GM12878 (cell line): ENCODE measurements around the gene EPB41. TPM values are rescaled to one million over a fixed set of nuclear protein-coding genes. Genes with fewer than 3 reads are reported as not detected.

Experiments used
- ATAC-seq: fragments of 200-7000 bp; cut with Tn5 transposase; 3 replicates; pipeline ENCODE4 v1.9.1; 2020; ENCODE audit warnings: mild to moderate bottlenecking, moderate library complexity
- BruUV-seq: library from RNA; stranded (reverse); fragments of 400-500 nt; replicated peaks from 2 replicates; lab custom pipeline; 2021; lab: Mats Ljungman, UMichigan
- CTCF ChIA-PET: fragments of 300-600 bp; sonication (Branson Sonifier 250); formaldehyde crosslinking; extraction: SDS; loops from one replicate; lab custom pipeline; 2021; ENCODE audit warnings: inconsistent platforms; lab: Yijun Ruan, JAX
- POLR2A ChIA-PET: fragments of 350-600 bp; formaldehyde crosslinking; extraction: SDS; loops from one replicate; lab custom pipeline; 2021; ENCODE audit warnings: inconsistent platforms; lab: Charles Lee
- RAD21 ChIA-PET: fragments of 300-600 bp; sonication (Branson Sonifier 250); formaldehyde crosslinking; loops from one replicate; lab custom pipeline; 2023; ENCODE audit warnings: antibody characterized with exemption; ENCODE audit not compliant: unreplicated experiment; lab: Charles Lee
- SMC1A ChIA-PET: fragments of 300-600 bp; sonication (Branson Sonifier 250); formaldehyde crosslinking; loops from one replicate; lab custom pipeline; 2023; ENCODE audit not compliant: unreplicated experiment, uncharacterized antibody; lab: Charles Lee
- DNase-seq: peaks from one replicate; pipeline ENCODE4 v3.0.0-alpha.2; 2011; ENCODE audit warnings: low read depth, low spot score
- FAIRE-seq: peaks from 3 replicates; lab custom pipeline; 2011; peaks lifted over from hg19 to GRCh38; lab: Jason Lieb, UNC
- H2AFZ ChIP-seq: 2 replicates; pipeline ENCODE4 v1.6.0; 2011; ENCODE audit warnings: low read depth, low read length, control low read depth; ENCODE audit not compliant: control insufficient read depth
- H3K27ac ChIP-seq: 2 replicates; pipeline ENCODE4 v1.5.1; 2011; ENCODE audit warnings: control low read depth; ENCODE audit not compliant: control insufficient read depth, insufficient read depth
- H3K27me3 ChIP-seq, 2 experiments: replicated peaks in 1 of 2; 2 replicates each; pipeline versions ENCODE4 v1.6.0 to v1.6.1; 2011; ENCODE audit warnings: low read length in 1 of 2; ENCODE audit not compliant: control insufficient read depth in 2 of 2, insufficient read depth in 2 of 2
- H3K36me3 ChIP-seq, 2 experiments: 2 replicates each; pipeline ENCODE4 v1.5.1; 2011; ENCODE audit warnings: low read length in 1 of 2; ENCODE audit not compliant: control insufficient read depth in 2 of 2, insufficient read depth in 2 of 2
- H3K4me1 ChIP-seq: 2 replicates; pipeline ENCODE4 v1.6.1; 2011; ENCODE audit warnings: mild to moderate bottlenecking, low read length, moderate library complexity, mixed read lengths; ENCODE audit not compliant: control insufficient read depth, insufficient read depth
- H3K4me2 ChIP-seq: 2 replicates; pipeline ENCODE4 v1.6.0; 2011; ENCODE audit warnings: control low read depth; ENCODE audit not compliant: control insufficient read depth, insufficient read depth
- H3K4me3 ChIP-seq: fragments of 200-600 bp; sonication (generic); 2 replicates; pipeline ENCODE4 v1.5.1; 2016
- H3K79me2 ChIP-seq: 2 replicates; pipeline ENCODE4 v1.6.0; 2011; ENCODE audit warnings: low read length; ENCODE audit not compliant: control insufficient read depth, insufficient read depth
- H3K9ac ChIP-seq: 2 replicates; pipeline ENCODE4 v1.8.0; 2011; ENCODE audit warnings: low read length, control low read depth, mixed read lengths; ENCODE audit not compliant: control insufficient read depth, insufficient read depth
- H3K9me3 ChIP-seq: replicated peaks from 3 replicates; pipeline ENCODE4 v1.5.1; 2011; ENCODE audit warnings: mild to moderate bottlenecking, low read length; ENCODE audit not compliant: control insufficient read depth, insufficient read depth
- H4K20me1 ChIP-seq: 2 replicates; pipeline ENCODE4 v1.6.0; 2011; ENCODE audit not compliant: control insufficient read depth, insufficient read depth
- BHLHE40 ChIP-seq, 2 experiments: fragments of 450-650 bp in 1 of 2; IDR thresholded peaks; 2 replicates each; pipeline ENCODE4 v1.6.1; 2011 to 2017; ENCODE audit warnings: low read depth in 2 of 2, borderline replicate concordance in 1 of 2, improper control_type of control experiment in 1 of 2, low read length in 1 of 2, mild to moderate bottlenecking in 1 of 2
- EZH2 ChIP-seq: IDR thresholded peaks from 2 replicates; pipeline ENCODE4 v1.6.1; 2012; ENCODE audit warnings: low read depth, mild to moderate bottlenecking, control low read depth, inconsistent platforms, low read length, borderline replicate concordance; ENCODE audit not compliant: control insufficient read depth
- PAX5 ChIP-seq: IDR thresholded peaks from 2 replicates; pipeline ENCODE4 v1.6.1; 2011; ENCODE audit warnings: low read depth, low read length, borderline replicate concordance
- USF2 ChIP-seq: IDR thresholded peaks from 2 replicates; pipeline ENCODE4 v1.6.1; 2011; ENCODE audit warnings: low read depth, low read length, improper control_type of control experiment, borderline replicate concordance
- WGBS: methylation state at CpG from one replicate; pipeline ENCODE4 v1.1.6; 2016; ENCODE audit warnings: low lambda C conversion rate; ENCODE audit not compliant: insufficient replicate concordance, insufficient coverage; ENCODE audit errors: missing lambda C conversion rate; 5-methylcytosine and 5-hydroxymethylcytosine counted together
- in situ Hi-C: fragments of 300-500 bp; cut with MboI; formaldehyde crosslinking; loops from 9 replicates; pipeline ENCODE4 v1.14.3; 2018; ENCODE audit warnings: mixed read lengths
- intact Hi-C: fragments of 100-400 bp; cut with micrococcal nuclease; formaldehyde crosslinking; loops from one replicate; pipeline ENCODE4 v1.14.2; 2022; ENCODE audit not compliant: unreplicated experiment
- polyA plus RNA-seq, 11 experiments: library from polyadenylated mRNA; depleted of rRNA in 4 of 11; unstranded in 6 of 11; stranded (reverse) in 5 of 11; fragments of >200 nt; fragmentation: Nextera tagmentation in 4 of 11; fragmentation: Illumina TruSeq in 1 of 11; extraction: Ambion mirVana in 4 of 11; extraction: Trizol in 1 of 11; gene quantifications; 1 replicate in 1 of 11; 2 replicates in 10 of 11; pipeline versions ENCODE4 v1.2.1 to v1.2.3, GENCODE V29; 2011 to 2016; ENCODE audit warnings: inconsistent platforms in 2 of 11, missing spikeins in 2 of 11, low read depth in 1 of 11
- total RNA-seq, 4 experiments: library from RNA; depleted of rRNA in 3 of 4; stranded (reverse); fragments of >200 nt in 3 of 4; fragmentation: Illumina TruSeq in 1 of 4; extraction: Trizol in 1 of 4; gene quantifications; 2 replicates each; pipeline versions ENCODE4 v1.2.1 to v1.2.3, GENCODE V29; 2013 to 2021

Gene EPB41
- total and polyA plus RNA-seq, 10 of the 15 experiments (the other 5 are each of a cell fraction or from before 2014, with no cell fraction given), result 1.1 to 77.6 (median 58.8) TPM

- TF ChIP-seq USF2 (no peak), BHLHE40 (IDR thresholded peaks at IDR 0.05; ENCODE audit: borderline replicate concordance in 1 of 2, low read depth in 2 of 2, low read length in 1 of 2) (no peak), PAX5 (no peak)
Observed at GRCh38 chr1:28865997-28866650, 48.2 kb upstream of the EPB41 start (continued).

GRCh38 chr1:28867850-28868249 is 46.5 kb upstream of the EPB41 start:
- CTCF ChIA-PET, result interaction anchor here (0.6 to 3.1 kb wide), 5 partner anchors 9 to 201 kb away, joined by 3 to 30 read pairs (median 4); no protein-coding TSS in a partner anchor
- intact Hi-C loops, result no loop called here
- 28% methylated on average over 3 of the region's 3 CpGs for WGBS
- Histone ChIP-seq H3K9me3 (no peaks in the 10 kb centered on the region), H3K4me3 (no peak overlapping the region), H3K9ac (no peak overlapping the region), H3K36me3 (no peaks in the 10 kb centered on the region), H2AFZ (no peak overlapping the region), H3K79me2 (no peaks in the 10 kb centered on the region), H3K27ac (no peak overlapping the region), H3K4me2 (no peak overlapping the region), H4K20me1 (no peaks in the 10 kb centered on the region), H3K27me3 (no peaks in the 10 kb centered on the region; a peak in 1 of 4 replicates), H3K4me1 (no peaks in the 10 kb centered on the region)
- no peak for TF ChIP-seq EZH2
- SMC1A ChIA-PET, result interaction anchor here (0.8 to 1.3 kb wide), 5 partner anchors 10 to 261 kb away, joined by 3 read pairs; no protein-coding TSS in a partner anchor
- in situ Hi-C loops, result no loop called here
- FAIRE-seq (no peak), DNase-seq (no peak), ATAC-seq (no peak)
- no TSS peak for BruUV-seq
- POLR2A ChIA-PET, result interaction anchor here (0.5 kb wide), 1 partner anchor 222 kb away, joined by 4 read pairs; no protein-coding TSS in a partner anchor
- RAD21 ChIA-PET, result interaction anchor here (1.0 to 2.2 kb wide), 2 partner anchors 9 to 44 kb away, joined by 3 to 9 read pairs; no protein-coding TSS in a partner anchor
